Measurements from ENCODE around the gene NDUFB7. TPM values are rescaled to one million over a fixed set of nuclear protein-coding genes. Genes with fewer than 3 reads are reported as not detected.
A peak's percentile ranks its signal among the peaks of the same experiment; 100 is the strongest.

NDUFB7 gene
- total RNA-seq, 1 experiment from 2014 or later = 254 TPM

DNA sequence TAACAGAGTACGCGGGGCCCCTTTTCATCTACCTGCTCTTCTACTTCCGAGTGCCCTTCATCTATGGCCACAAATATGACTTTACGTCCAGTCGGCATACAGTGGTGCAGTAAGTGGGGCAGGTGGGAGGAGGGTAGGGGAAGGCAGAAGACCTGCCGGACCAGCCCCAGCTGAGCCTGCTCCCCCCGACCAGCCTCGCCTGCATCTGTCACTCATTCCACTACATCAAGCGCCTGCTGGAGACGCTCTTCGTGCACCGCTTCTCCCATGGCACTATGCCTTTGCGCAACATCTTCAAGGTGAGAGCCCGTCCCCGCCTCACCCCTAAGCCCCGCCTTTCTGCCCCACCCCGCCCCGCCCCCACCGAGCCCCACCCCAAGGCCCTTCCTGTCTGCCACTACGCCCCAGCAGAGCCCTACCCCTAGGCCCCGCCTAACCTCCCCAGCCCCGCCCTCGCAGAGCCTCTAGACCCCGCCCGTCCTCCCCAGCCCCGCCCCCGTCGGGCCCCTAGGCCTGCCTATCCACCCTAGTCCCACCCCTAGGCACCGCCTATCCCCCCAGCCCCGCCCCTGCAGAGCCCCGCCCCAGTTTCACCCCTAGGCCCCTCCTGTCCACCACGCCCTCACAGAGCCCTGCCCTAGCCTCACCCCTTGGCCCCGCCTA, 7.7 kb downstream of the NDUFB7 start:
- Mint-ChIP-seq H3K36me3 (peaks cover 2% of the 10 kb centered on the region; the same call in 1 of the 2 replicates), H3K27ac (peak overlapping the region; percentile 99), H3K27me3 (ENCODE audit: low read depth) (no peaks in the 10 kb centered on the region), H3K4me3 (peak overlapping the region; percentile 56; the same call in 1 of the 2 replicates), H3K9me3 (no peaks in the 10 kb centered on the region), H3K4me1 (peaks cover 32% of the 10 kb centered on the region)
- ChIA-PET CTCF (interaction anchor here (0.5 kb wide), 1 partner anchor 180 kb away, joined by 9 read pairs; no protein-coding TSS in a partner anchor), POLR2A (no interaction called here)
- peak; percentile 98 for DNase-seq (ENCODE audit: low spot score)
- no peak for TF ChIP-seq SMAD3 (CRISPR knock-in tag; IDR thresholded peaks at IDR 0.05; ENCODE audit: borderline replicate concordance)
- no peak for TF ChIP-seq TEAD4 (CRISPR knock-in tag; IDR thresholded peaks at IDR 0.05)
- TF ChIP-seq, protein P1, sequence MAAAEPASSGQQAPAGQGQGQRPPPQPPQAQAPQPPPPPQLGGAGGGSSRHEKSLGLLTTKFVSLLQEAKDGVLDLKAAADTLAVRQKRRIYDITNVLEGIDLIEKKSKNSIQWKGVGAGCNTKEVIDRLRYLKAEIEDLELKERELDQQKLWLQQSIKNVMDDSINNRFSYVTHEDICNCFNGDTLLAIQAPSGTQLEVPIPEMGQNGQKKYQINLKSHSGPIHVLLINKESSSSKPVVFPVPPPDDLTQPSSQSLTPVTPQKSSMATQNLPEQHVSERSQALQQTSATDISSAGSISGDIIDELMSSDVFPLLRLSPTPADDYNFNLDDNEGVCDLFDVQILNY (CRISPR knock-in tag; IDR thresholded peaks at IDR 0.05) = no peak
- no peak for TF ChIP-seq ZNF263 (CRISPR knock-in tag; IDR thresholded peaks at IDR 0.05; ENCODE audit: low read depth)
- peak; percentile 85 for ATAC-seq

DNA sequence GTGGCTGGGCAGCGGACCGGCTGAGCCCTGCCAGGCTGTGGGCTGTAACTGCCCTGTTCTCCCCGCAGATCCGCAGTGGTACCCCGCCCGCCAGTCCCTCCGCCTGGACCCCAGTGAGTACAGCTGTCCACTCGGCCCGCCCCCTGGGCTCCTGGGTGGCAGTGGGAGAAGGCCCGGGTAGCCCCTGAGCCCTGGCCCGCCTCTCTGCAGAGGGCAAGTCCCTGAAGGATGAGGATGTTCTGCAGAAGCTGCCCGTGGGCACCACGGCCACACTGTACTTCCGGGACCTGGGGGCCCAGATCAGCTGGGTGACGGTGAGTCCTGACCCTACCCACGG, 8.3 kb downstream of the NDUFB7 start:
- H3K36me3 Mint-ChIP-seq = peaks cover 2% of the 10 kb centered on the region; the same call in 1 of the 2 replicates
- peaks cover 37% of the 10 kb centered on the region for H3K4me1 Mint-ChIP-seq
- no peaks in the 10 kb centered on the region for H3K27me3 Mint-ChIP-seq (ENCODE audit: low read depth)
- H3K27ac Mint-ChIP-seq = no peak overlapping the region
- no peak for DNase-seq (ENCODE audit: low spot score)
- ChIA-PET CTCF (interaction anchor here (0.5 to 2.3 kb wide), 3 partner anchors 9 to 179 kb away, joined by 9 to 10 read pairs (median 9); partner anchors contain the start of gene NDUFB7), POLR2A (interaction anchor here (0.9 kb wide), 1 partner anchor 8 kb away, joined by 4 read pairs; the partner anchor contains the start of gene NDUFB7)
- no peak overlapping the region for H3K4me3 Mint-ChIP-seq
- ATAC-seq = no peak
- H3K9me3 Mint-ChIP-seq = no peaks in the 10 kb centered on the region
- TF ChIP-seq MXD4 (CRISPR knock-in tag; IDR thresholded peaks at IDR 0.05; ENCODE audit: borderline replicate concordance) = no peak
- TF ChIP-seq NR2C2 (CRISPR knock-in tag; IDR thresholded peaks at IDR 0.05) = no peak
- TF ChIP-seq ZNF671 (CRISPR knock-in tag; IDR thresholded peaks at IDR 0.05) = no peak
- no peak for TF ChIP-seq FOXJ3 (CRISPR knock-in tag; IDR thresholded peaks at IDR 0.05; ENCODE audit: borderline replicate concordance)
- TF ChIP-seq NFYB (CRISPR knock-in tag; conservative IDR thresholded peaks at IDR 0.05; ENCODE audit: low read depth) = no peak
- TF ChIP-seq, protein P2, sequence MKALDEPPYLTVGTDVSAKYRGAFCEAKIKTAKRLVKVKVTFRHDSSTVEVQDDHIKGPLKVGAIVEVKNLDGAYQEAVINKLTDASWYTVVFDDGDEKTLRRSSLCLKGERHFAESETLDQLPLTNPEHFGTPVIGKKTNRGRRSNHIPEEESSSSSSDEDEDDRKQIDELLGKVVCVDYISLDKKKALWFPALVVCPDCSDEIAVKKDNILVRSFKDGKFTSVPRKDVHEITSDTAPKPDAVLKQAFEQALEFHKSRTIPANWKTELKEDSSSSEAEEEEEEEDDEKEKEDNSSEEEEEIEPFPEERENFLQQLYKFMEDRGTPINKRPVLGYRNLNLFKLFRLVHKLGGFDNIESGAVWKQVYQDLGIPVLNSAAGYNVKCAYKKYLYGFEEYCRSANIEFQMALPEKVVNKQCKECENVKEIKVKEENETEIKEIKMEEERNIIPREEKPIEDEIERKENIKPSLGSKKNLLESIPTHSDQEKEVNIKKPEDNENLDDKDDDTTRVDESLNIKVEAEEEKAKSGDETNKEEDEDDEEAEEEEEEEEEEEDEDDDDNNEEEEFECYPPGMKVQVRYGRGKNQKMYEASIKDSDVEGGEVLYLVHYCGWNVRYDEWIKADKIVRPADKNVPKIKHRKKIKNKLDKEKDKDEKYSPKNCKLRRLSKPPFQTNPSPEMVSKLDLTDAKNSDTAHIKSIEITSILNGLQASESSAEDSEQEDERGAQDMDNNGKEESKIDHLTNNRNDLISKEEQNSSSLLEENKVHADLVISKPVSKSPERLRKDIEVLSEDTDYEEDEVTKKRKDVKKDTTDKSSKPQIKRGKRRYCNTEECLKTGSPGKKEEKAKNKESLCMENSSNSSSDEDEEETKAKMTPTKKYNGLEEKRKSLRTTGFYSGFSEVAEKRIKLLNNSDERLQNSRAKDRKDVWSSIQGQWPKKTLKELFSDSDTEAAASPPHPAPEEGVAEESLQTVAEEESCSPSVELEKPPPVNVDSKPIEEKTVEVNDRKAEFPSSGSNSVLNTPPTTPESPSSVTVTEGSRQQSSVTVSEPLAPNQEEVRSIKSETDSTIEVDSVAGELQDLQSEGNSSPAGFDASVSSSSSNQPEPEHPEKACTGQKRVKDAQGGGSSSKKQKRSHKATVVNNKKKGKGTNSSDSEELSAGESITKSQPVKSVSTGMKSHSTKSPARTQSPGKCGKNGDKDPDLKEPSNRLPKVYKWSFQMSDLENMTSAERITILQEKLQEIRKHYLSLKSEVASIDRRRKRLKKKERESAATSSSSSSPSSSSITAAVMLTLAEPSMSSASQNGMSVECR (CRISPR knock-in tag; IDR thresholded peaks at IDR 0.05; ENCODE audit: borderline replicate concordance) = no peak
- no peak for TF ChIP-seq SMAD3 (CRISPR knock-in tag; IDR thresholded peaks at IDR 0.05; ENCODE audit: borderline replicate concordance)
- TF ChIP-seq ZNF219 (CRISPR knock-in tag; IDR thresholded peaks at IDR 0.05; ENCODE audit: borderline replicate concordance) = no peak

DNA sequence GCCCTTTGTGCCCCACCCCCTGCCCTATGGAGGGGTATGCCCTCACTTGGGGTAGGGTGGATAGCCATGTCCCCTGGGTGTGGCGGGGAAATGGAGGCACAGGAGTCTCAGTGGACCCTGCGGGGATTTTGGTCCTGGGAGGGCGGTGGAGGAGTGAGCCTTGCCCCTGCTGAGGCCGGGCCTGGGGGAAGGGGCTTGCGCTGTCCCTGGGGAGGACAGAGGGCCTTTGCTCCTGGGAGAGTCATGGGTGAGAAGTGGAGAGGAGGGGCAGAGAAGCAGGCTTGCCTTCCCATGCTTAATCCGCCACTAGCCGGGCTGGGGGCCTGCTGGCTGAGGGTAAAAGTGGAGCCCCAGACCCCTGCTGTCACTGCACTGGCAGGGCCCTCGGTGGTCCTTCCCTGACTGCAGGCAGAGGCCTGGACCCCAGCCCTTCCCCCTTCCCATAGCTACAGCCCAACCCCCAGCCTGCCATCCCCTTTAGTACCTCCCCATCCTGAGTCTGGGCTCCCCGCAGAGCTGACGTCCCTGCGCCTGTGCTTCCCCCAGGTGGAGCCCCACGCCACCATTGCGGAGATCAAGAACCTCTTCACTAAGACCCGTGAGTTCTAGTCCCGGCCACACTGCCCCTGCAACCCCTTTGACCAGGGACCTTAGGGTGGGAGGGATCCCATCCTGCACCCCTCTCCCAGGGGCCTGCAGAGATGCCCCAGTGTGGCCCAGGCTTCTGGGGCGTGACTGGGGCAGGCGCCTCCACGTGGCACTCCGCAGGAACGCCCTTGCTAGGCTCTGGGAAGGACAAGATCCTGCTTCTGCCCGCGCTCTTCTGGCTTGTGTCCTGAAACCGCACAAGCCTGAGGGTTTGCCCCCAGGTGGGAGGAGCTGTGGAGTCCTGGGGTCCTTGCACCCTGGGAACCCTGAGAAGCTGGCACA, 8.9 kb downstream of the NDUFB7 start:
- Mint-ChIP-seq H3K27ac (no peak overlapping the region; the same call in 1 of the 2 replicates), H3K27me3 (ENCODE audit: low read depth) (no peaks in the 10 kb centered on the region), H3K9me3 (no peaks in the 10 kb centered on the region), H3K4me3 (0 out of 2 replicates have a peak overlapping the region, but pooled peaks have one; percentile 16), H3K36me3 (peaks cover 2% of the 10 kb centered on the region; the same call in 1 of the 2 replicates), H3K4me1 (peaks cover 38% of the 10 kb centered on the region)
- 0 out of 2 replicates have a peak, but pooled peaks have one; percentile 2 for ATAC-seq
- ChIA-PET POLR2A (interaction anchor here (0.9 kb wide), 1 partner anchor 9 kb away, joined by 4 read pairs; the partner anchor contains the start of gene NDUFB7), CTCF (interaction anchor here (1.2 to 2.3 kb wide), 4 partner anchors 9 to 123 kb away, joined by 3 to 10 read pairs (median 7); partner anchors contain the start of gene NDUFB7)
- TF ChIP-seq, protein P1 (CRISPR knock-in tag; IDR thresholded peaks at IDR 0.05) = no peak
- 0 out of 2 replicates have a peak, but pooled peaks have one; percentile 39 for TF ChIP-seq ZNF423 (CRISPR knock-in tag; IDR thresholded peaks at IDR 0.05)
- TF ChIP-seq, protein P3, sequence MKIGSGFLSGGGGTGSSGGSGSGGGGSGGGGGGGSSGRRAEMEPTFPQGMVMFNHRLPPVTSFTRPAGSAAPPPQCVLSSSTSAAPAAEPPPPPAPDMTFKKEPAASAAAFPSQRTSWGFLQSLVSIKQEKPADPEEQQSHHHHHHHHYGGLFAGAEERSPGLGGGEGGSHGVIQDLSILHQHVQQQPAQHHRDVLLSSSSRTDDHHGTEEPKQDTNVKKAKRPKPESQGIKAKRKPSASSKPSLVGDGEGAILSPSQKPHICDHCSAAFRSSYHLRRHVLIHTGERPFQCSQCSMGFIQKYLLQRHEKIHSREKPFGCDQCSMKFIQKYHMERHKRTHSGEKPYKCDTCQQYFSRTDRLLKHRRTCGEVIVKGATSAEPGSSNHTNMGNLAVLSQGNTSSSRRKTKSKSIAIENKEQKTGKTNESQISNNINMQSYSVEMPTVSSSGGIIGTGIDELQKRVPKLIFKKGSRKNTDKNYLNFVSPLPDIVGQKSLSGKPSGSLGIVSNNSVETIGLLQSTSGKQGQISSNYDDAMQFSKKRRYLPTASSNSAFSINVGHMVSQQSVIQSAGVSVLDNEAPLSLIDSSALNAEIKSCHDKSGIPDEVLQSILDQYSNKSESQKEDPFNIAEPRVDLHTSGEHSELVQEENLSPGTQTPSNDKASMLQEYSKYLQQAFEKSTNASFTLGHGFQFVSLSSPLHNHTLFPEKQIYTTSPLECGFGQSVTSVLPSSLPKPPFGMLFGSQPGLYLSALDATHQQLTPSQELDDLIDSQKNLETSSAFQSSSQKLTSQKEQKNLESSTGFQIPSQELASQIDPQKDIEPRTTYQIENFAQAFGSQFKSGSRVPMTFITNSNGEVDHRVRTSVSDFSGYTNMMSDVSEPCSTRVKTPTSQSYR (CRISPR knock-in tag; IDR thresholded peaks at IDR 0.05) = peak; percentile 26; the same call in 1 of the 2 replicates
- TF ChIP-seq OVOL2 (CRISPR knock-in tag; IDR thresholded peaks at IDR 0.05; ENCODE audit: borderline replicate concordance) = no peak
- DNase-seq (ENCODE audit: low spot score) = peak; percentile 53

All from WTC11 (cell line).